Cerebellar nuclear complex (tissue), 1 donor: ENCODE results near the gene SERP1.

Experiments
- DNase-seq, 2 experiments: peaks; one replicate each; lab custom pipeline; 2025; lab: John Stamatoyannopoulos, UW

SERP1 gene

DNA sequence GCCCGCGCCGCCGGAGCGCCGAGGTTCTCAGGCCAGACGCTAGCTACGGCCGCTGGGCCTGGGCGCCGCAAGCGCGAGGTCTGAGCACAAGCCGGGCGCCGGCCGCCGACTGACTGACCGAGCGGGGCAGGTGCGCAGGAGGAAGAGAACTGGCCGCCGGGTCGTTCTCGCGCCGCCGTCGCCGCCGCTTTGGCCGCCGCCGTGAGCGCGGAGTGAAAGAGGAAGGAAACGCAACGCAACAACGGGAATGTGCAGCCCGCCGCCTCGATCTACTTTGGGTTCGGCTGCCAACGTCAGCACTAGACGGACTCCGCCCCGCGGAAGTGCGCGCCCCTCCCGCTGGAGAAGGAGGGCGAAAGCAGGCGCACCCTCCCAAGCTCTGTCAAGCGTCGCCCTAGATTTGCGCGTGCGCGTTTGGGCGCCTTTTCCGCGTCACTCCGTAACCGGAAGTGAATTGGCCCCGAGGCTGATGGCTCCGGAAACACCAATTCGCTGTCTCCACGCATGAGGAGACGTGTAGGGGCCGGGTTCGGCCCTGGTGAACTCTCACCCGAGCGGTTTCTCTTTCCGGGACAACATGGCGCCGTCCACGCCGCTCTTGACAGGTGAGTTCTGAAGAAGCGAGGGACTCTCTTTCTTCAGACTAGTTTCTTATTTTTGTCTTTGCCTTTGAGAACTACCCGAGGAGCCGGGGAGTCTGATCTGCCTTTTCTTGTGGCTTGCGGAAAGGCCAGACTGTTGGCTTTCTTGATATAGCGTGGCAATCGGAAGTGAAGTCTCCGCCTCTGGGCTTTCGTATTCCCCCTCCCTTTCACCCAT is at the start of gene SERP1, which contains the start of gene EIF2A:
Gene SERP1, minus strand, starts transcription at position 271 of the 819 bp plus-strand sequence. CDS start 361 bp downstream, outside the sequence.
Gene EIF2A, plus strand, starts transcription at position 562 of the 819 bp plus-strand sequence. Its CDS starts 16 bp downstream, at position 578.
- DNase-seq: peak; percentile 87 to 95

DNA sequence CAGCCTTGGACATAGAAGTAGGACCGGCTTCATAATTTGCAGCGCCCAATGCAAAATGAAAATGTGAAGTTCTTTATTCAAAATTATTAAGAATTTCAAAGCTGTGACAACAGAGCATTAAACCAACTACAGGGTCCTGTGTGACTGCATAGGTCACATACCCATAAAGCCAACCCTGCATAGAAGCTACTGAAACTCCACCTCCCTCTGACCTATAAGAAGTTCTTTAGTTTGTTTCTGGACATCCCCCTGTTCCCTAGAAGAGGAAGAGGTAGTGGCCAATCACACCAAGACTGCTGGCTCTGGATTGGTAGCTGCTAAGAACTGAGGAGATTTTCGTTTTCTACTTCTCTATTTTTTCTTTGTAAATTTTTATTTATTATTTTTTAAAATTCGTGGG is 47.9 kb upstream of the SERP1 start:
- DNase-seq: no peak

DNA sequence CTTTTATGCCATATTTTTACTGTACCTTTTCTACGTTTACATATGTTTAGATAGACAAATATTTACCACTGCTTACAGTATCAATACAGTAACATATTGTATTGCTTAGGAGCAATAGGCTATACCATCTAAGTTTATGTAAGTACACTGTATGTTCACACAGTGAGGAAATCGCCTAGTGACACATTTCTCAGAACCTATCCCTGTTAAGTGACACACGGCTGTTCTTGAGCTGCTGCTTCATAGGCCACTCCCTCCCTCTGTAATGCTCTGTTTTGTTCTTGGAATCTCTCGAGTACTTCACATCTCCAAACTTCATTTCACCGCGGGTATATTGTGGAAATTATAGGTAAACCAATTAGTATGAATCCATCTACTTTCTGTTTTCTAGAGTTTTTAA is 43.5 kb upstream of the SERP1 start:
- no peak for DNase-seq

DNA sequence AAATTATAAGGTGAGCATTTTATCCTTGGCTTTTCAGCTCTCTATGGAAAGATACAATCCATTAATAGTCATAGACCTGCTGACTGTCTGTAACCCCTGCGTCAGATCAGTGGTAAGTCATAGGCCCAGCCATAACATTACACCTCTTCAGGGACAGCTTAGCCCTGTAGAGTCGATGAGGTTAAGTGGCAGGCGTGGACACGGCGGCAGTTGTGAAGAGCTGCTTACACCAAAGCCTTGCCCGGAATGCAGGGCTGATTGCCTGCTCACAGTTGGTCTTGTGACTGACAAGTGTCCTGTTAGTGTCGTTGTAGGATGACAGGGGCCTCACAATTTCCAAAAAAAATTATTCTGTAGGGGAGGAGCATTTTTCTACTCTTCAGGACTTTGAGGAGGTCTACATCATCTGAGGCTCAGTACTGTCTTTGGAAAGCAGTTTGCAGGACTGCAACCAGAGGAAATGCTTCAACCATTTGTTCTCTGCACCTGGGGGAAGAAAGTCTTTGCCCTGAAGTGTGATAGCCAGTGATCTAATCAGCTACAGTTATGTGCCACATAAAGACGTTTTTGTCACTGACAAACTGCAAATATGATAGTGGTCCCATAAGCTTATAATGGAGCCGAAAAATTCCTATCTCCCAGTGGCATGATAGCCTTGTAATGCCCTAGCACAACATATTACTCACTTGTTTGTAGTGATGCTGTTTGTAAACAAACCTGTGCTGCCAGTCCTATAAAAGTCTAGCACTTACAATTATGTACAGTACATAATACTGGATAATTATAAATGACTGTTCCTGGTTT is 41.9 kb upstream of the SERP1 start:
- no peak for DNase-seq

DNA sequence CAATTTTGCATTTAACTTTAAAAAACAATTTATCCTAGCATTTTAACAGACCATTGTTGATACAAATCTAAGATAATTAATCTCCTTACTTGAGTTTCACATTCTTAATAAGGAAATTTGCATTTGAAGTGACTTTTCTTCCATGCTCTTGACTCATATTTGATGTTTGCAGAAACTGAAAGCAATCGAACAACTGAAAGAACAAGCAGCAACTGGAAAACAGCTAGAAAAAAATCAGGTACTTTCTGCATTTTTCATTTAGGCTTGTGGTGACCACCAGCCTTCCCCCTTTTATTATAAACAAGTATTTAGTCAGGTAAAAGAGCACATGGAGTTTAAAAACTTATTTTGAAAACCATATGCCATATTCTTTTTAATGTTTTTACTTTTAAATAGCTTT is 36.7 kb upstream of the SERP1 start:
- DNase-seq: no peak

DNA sequence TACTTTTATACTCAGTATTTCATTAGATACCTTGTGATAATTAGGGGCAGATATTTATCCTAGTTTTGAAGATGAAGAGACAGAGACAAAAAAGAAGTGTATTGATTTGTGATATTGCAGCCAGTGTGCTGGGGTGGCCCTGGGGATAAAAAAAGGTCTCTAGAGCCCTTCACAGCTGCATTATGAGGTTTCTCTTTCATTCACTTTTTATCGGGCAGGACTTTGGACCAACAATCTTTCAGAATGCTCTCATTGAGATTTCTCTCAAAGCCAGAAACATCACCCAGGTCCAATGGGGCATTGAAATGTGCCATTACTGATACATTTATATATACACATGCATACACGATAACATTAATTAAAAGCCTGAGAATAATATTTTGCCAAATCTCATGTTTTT is 36.3 kb upstream of the SERP1 start:
- DNase-seq: no peak

DNA sequence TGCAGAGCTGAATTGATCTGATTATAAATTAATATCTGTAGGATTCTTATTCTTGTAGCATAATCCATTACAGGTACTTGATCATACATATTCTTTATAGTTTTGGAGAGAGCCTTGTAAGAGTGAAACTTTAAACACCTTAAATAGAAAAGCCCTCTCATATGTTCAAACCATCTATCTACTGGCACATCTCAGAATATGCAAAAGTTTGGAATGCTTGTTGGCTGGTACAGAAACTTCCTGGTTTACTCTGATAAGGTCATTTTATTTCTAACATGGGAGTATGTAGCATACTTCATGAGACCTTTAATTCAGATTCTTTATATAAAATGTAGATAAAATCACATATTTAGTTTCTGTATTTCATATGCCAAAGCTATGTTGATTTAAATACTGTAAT is 34.9 kb upstream of the SERP1 start:
- DNase-seq: no peak

DNA sequence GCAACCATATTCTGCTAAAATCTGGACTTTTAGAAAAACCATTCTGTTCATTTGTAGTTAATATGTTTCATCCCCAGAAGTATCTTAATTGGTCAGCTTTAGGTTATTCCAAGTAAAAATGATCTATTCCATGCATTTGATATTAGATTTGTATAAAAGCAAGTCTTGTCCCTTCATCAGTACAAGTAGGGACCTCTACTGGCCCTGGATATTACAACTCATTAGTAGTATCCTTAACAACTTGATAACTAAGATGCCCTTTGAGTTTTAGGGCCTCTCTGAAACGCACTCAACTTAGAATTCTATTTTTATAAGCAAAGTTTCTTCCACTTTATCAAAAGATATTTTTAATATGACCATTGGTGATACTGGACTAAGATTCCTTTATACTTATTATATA is 31.6 kb upstream of the SERP1 start:
- no peak for DNase-seq

DNA sequence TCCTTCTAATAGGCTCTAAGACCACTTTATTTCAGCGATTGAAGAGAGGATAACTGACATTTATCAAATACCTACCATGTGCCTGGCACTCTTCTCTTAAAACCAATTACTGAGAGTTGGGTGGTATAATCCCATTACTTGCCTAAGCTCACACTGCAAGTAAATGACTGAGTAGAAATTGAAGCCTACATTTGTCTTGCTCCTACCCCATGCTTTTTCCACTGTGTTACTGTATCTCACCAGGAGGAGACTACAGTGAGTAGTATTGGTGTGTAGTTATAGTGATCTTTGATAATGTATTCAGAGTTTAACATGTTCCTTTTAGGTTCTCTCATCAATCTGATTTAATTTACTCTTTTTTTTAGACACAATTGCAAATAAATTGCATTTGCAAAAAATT is 21.0 kb upstream of the SERP1 start:
- DNase-seq: no peak

DNA sequence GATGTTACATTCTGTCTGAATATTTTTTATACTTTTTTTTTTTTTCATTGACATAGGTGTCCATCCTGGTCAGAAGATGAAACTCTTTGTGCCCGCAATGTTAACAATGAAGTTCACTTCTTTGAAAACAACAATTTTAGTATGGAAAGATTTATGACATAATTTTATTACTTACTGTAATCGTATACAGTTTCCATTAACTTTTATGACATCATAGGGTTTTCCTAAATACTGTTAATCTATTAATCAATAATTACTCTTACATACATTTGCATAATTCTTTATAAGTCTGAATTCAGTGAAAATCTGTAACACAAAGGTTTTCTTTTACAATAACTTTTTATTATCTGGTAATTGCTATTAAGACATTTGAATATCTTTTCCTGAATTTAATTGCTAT is 17.9 kb upstream of the SERP1 start:
- no peak for DNase-seq

DNA sequence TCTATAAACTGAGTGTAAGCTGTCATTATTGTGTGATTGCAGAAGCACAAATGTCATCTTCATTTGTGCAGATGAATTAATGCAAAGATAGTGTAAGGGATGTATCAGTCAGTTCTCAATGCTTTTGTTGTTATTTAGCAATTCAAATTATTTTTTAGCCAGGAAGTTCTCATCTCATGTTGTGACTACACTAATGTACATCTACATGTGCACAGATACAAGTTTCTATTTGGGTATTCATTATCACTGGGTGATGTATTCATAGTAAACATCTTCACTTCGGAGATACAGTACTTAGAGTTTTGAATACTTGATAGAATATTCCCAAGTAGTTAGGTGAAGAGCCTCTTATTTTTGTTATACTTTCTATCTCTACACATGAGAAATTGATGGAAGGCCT is 11.4 kb upstream of the SERP1 start:
- DNase-seq: no peak

DNA sequence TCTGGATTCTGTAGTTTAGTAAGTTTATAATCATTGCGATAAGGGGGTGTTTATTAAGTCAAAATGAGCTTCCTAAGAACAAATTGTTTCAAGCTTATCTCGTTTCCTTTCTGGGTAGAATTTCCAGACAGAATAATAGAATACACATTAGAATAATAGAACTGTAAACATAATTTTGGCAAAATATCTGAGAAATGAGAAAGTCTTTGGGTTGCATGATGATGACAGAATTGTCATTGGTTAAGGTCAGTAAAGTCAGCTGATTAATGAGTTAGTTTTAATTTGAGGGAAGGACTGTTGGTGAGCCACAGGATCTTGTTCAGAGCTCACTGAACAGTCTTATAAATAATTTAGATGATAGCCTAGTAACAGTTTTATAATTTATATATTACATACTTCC is 10.5 kb upstream of the SERP1 start:
- no peak for DNase-seq

DNA sequence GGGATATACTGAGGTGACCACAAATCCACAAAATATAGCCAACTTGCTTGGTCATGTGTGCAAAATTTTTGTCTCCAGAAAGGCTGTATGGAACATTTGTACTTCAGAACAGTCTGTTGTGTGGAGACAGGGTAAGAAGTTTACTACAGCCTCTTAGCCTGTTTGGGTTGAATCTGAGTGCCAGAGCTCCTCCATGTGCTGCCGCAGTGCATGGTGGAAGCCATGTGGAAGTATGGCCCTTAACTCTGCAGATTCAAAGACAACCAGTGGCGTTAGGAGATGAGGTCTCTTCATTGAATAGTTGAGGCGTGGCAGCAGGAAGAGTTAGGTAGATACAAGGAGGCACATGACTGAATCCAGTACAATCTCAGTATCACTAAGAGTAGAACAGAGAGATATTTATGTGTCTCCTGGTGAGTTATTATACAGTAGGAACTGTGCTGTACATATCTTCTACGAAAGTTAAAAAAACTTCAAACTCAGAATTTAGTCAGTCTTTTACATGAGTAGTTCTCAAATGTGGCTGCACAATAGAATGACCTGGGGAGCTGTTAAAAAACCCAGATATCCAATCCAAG is 9.7 kb upstream of the SERP1 start:
- DNase-seq: no peak

DNA sequence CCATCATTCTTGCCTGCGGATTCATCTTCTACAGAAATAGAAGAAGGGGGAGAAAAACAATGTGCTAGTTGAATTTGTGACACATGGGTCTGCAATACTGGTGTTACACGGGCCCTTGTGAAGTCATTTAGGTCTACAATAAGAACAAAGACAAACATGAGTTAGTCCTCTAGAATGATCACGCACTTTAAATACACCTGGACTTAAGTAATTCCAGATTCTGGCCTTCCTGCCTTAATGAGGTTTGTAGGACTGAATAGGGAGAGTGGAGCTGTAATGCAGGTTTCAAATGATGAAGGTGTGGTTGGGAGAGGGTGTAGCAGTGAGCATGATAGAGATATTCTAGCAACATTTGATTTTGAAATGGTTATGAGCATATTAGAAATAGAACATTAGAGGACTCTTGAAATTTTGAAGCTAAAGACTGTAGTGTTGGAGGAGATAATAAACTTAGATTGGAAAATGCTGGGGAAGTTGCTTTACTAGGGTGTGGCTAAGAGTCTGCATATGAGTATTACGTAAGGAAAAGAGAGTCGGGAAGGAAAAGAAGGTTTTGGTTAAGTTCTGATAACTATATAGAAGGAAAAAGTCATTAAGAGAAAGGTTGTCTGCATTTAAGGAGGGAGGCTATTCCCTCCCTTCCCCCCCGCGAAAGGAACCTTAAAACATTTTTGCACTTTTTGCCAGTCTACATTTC is 897 bp upstream of the SERP1 start:
- DNase-seq: no peak

DNA sequence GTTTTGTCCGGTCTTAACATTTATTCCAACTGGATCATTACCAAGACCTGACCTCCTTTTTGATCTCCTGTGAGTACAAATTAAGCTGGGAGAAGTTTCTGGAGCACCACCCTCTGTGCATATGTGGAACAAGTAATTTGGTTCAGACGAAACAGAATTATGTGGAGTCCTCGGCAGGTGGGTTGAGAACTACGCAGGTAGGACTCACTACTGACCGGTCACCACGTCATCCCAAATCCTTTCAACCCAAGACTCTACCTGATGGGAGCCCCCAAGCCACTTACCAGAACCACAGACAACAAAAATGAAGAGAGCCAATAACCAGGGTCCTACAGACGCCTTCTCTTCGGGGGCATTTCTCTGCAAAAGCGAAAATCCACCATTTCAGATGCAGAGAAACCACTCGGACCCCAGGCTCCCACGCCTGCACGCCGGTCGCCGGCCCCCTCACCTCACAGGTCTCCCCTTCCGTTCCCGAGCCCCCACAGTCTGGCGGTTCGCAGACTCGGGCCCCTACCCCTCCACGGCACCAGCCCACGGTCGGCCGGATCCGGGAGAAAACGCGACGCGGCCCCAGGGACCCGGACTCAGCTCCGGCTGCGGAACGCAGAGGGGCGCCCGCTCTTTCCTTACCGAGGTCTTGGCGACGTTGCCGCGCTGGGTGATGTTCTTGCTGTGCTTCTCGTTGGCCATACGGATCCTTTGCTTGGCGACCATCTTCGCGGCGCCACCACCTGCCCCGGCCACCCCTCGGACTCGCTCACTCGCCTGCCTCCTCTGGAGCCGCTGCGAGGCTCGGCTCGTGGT is 674 bp downstream of the SERP1 start:
- no peak for DNase-seq

DNA sequence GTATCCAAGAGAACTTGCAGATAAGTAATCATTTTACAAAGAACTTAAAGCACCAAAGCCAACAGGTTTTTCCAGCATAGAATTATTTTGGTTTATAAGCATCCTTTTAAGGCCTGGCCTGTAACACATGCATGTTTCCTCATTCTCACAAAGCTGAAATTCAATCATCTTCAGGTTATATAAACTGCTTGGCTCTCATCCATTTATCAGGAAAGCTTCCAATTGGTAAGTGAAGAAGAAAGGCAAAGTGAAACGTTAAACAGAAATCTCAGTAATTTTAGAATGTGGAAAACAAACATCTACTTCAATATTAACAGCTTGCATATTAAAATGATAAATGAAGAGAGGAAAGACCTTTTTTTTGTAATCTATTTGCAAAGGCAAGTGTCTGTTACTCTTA is 1.6 kb downstream of the SERP1 start:
- no peak for DNase-seq

DNA sequence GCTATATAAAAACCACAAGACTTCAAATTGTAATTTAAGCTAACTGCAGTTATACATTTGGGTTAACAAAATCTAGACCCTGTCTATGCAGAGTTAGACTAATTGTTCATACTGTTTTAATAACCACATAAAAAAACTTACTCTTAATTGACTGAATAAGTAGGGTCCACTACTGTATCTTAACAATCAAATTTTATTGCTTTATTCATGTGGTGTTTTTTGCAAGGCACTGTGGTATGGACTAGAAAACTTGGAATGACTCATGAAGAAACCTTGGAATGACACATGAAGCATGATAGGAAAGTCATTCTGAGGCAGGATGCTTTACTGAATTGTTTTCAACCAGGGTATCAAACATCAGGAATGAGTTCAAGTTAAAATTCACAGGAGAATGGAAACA is 2.3 kb downstream of the SERP1 start:
- DNase-seq: no peak

DNA sequence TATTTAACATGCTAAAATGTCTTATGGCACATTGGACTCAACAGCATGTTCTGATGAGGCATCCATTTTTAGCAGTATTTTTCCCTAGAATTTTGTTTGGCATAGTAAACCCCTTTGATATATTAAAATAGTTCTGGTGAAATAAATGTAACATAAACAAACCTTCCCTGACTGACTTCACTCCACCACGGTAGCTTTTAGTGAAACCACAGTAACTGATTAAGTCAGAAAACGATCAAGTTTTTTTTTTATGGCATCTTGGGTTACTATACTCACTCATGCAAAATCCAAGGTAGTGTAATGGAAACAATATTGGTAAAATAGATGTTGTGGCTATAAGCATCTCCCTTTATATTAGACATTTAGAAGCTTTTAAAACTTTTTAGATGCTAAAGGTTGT is 2.8 kb downstream of the SERP1 start:
- no peak for DNase-seq

DNA sequence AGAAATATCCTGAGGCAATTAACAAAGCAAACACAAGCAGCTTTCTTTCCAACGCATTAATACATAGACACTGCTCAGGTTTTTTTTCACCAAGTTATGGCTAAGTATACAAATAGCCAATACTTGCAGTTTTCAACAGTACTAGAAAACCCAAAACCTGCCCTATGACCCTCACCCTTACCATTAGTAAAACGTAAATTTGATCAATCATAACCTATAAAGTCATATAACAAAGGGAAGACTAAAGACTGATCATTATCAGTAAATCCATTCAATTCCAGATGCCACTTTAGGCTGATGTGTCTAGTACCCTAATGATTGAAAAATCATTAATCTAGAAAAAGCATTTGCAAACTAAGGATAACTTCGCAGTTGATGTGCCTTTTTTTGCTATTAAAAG is 3.2 kb downstream of the SERP1 start:
- DNase-seq: no peak

DNA sequence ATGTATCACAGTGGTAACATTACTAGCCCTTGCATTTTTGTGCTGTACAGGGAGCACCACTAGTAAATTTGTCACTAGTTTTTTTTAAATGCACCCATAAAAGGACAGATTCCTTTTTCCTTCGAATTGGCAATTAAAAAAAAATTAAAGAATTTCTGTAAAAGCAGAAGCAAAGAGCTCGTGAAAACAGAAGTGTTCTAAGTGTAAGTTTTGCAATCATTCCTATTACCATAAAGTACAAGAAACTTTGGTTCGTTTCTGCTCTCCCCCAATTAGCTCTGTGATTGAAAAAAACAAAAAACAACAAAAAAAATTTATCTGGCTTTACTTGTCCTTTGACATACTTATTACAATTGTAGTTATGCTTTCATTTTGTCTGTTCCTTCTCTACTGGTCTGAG is 5.3 kb downstream of the SERP1 start:
- DNase-seq: no peak

DNA sequence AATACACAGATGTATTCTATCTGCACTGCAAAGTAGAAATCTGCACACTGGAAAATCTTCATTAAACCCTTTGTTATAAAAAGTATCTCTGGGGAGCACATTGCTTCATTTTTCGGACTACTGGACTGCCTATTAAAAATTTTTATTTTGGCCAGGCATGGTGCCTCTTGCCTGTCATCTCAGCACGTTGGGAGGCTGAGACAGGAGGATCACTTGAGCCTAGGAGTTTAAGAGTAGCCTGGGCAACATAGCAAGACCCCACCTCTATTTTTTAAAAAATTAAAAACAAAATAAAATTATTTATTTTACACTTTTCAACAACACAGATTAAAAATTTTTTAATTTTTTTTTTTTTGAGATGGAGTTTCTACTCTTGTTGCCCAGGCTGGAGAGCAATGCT is 6.0 kb downstream of the SERP1 start:
- no peak for DNase-seq
